CD4-positive, alpha-beta T cell treated with Interferon gamma for 1 hour (primary cell): ENCODE results near the gene TRPM3.

Experiments used
- DNase-seq: peaks from one replicate; pipeline ENCODE4 v3.0.0-alpha.2; 2020

TRPM3 gene

GRCh38 chr9:70498866-70499265 lies 622.6 kb downstream of the TRPM3 start:
- no peak for DNase-seq

- no peak for DNase-seq
These were observed 625.2 kb downstream of the TRPM3 start for GRCh38 chr9:70496244-70496643.

- no peak for DNase-seq
These were observed 625.9 kb downstream of the TRPM3 start for GRCh38 chr9:70495514-70495913.

- no peak for DNase-seq
These were observed 627.2 kb downstream of the TRPM3 start for GRCh38 chr9:70494221-70494620.

- no peak for DNase-seq
These were observed 628.4 kb downstream of the TRPM3 start for GRCh38 chr9:70493029-70493428.

- DNase-seq, result no peak
These were observed 629.1 kb downstream of the TRPM3 start for GRCh38 chr9:70492319-70492777.

- DNase-seq, result no peak
These were observed 629.7 kb downstream of the TRPM3 start for GRCh38 chr9:70491426-70492318.

- no peak for DNase-seq
These were observed 630.9 kb downstream of the TRPM3 start for GRCh38 chr9:70490478-70490877.

GRCh38 chr9:70488793-70489105 lies 632.7 kb downstream of the TRPM3 start:
- DNase-seq, result no peak

GRCh38 chr9:70488098-70488792 lies 633.2 kb downstream of the TRPM3 start:
- no peak for DNase-seq

GRCh38 chr9:70486127-70486526 lies 635.3 kb downstream of the TRPM3 start:
- no peak for DNase-seq

- DNase-seq, result no peak
These were observed 636.1 kb downstream of the TRPM3 start for GRCh38 chr9:70485273-70485858.

- peak; percentile 39 for DNase-seq
These were observed 636.9 kb downstream of the TRPM3 start for GRCh38 chr9:70484232-70485130.

- DNase-seq, result no peak
These were observed 640.0 kb downstream of the TRPM3 start for GRCh38 chr9:70481471-70481870.

GRCh38 chr9:70480405-70480980 lies 640.9 kb downstream of the TRPM3 start:
- DNase-seq, result no peak

GRCh38 chr9:70479880-70480291 lies 641.5 kb downstream of the TRPM3 start:
- DNase-seq, result no peak
